GM04503 (cell line): ENCODE results near the gene RUNX1.

Experiments used
- DNase-seq: peaks from one replicate; pipeline ENCODE4 v3.0.0-alpha.2; 2012; ENCODE audit warnings: low read depth

The RUNX1 gene

GRCh38 chr21:34946385-34946840 is 102.7 kb downstream of the RUNX1 start:
- no peak for DNase-seq

GRCh38 chr21:34945288-34945687 is 103.8 kb downstream of the RUNX1 start:
- DNase-seq: no peak

GRCh38 chr21:34944015-34944755 is 104.9 kb downstream of the RUNX1 start:
- no peak for DNase-seq

- no peak for DNase-seq
Observed at GRCh38 chr21:34942911-34943310, 106.2 kb downstream of the RUNX1 start.

GRCh38 chr21:34941162-34941561 is 107.9 kb downstream of the RUNX1 start:
- no peak for DNase-seq

GRCh38 chr21:34939673-34940331 is 109.3 kb downstream of the RUNX1 start:
- DNase-seq: no peak

- DNase-seq: no peak
Observed at GRCh38 chr21:34938089-34938764, 110.9 kb downstream of the RUNX1 start.

- DNase-seq: no peak
Observed at GRCh38 chr21:34936883-34937563, 112.1 kb downstream of the RUNX1 start.

- DNase-seq: no peak
Observed at GRCh38 chr21:34936371-34936789, 112.7 kb downstream of the RUNX1 start.

GRCh38 chr21:34935898-34936297 is 113.2 kb downstream of the RUNX1 start:
- no peak for DNase-seq

- no peak for DNase-seq
Observed at GRCh38 chr21:34935452-34935851, 113.7 kb downstream of the RUNX1 start.

GRCh38 chr21:34934350-34934749 is 114.8 kb downstream of the RUNX1 start:
- no peak for DNase-seq

- no peak for DNase-seq
Observed at GRCh38 chr21:34933609-34934335, 115.3 kb downstream of the RUNX1 start.

- DNase-seq: no peak
Observed at GRCh38 chr21:34932233-34932632, 116.9 kb downstream of the RUNX1 start.

GRCh38 chr21:34930971-34931370 is 118.1 kb downstream of the RUNX1 start:
- DNase-seq: no peak

- DNase-seq: no peak
Observed at GRCh38 chr21:34928637-34929036, 120.5 kb downstream of the RUNX1 start.

GRCh38 chr21:34927992-34928391 is 121.1 kb downstream of the RUNX1 start:
- DNase-seq: no peak

- DNase-seq: no peak
Observed at GRCh38 chr21:34926803-34927467, 122.2 kb downstream of the RUNX1 start.

GRCh38 chr21:34925597-34925996 is 123.5 kb downstream of the RUNX1 start:
- DNase-seq: no peak

- DNase-seq: no peak
Observed at GRCh38 chr21:34924771-34925419, 124.2 kb downstream of the RUNX1 start.

GRCh38 chr21:34924194-34924593 is 124.9 kb downstream of the RUNX1 start:
- no peak for DNase-seq
